NCI-H1105 treated with DMSO at 0.1 percent for 48 hours (cell line): ENCODE results near the gene CCDC85A.

Experiments used
- DNase-seq: peaks from one replicate; lab custom pipeline; 2025; lab: John Stamatoyannopoulos, UW

Gene CCDC85A

GRCh38 chr2:56372071-56372656 is 188.4 kb downstream of the CCDC85A start:
- DNase-seq = no peak

GRCh38 chr2:56375251-56375650 is 191.5 kb downstream of the CCDC85A start:
- DNase-seq = no peak

- no peak for DNase-seq
Measured at GRCh38 chr2:56376699-56377665, 193.2 kb downstream of the CCDC85A start.

GRCh38 chr2:56379066-56379465 is 195.3 kb downstream of the CCDC85A start:
- DNase-seq = no peak

- DNase-seq = no peak
Measured at GRCh38 chr2:56380861-56381260, 197.1 kb downstream of the CCDC85A start.

GRCh38 chr2:56382466-56382865 is 198.7 kb downstream of the CCDC85A start:
- no peak for DNase-seq

- DNase-seq = no peak
Measured at GRCh38 chr2:56386657-56387056, 202.9 kb downstream of the CCDC85A start.

- DNase-seq = no peak
Measured at GRCh38 chr2:56390644-56391043, 206.9 kb downstream of the CCDC85A start.

- DNase-seq = no peak
Measured at GRCh38 chr2:56410140-56410539, 226.3 kb downstream of the CCDC85A start.

GRCh38 chr2:56416500-56417176 is 232.8 kb downstream of the CCDC85A start:
- DNase-seq = no peak
